ENCODE data around the gene MACF1.
"Not testable (repeated sequence)": the region's sequence is repeated elsewhere in the genome, so short reads cannot be mapped to it uniquely, and the experiment has no call there.

Gene MACF1

GRCh38 chr1:39490596-39491145 is 286.2 kb downstream of the MACF1 start:
- DNase-seq (ENCODE audit: low read depth in 2 of 2) = peak in 1 of 2 donors; percentile 25

GRCh38 chr1:39491146-39491921 is 286.8 kb downstream of the MACF1 start, which contains the start of gene BMP8A:
TSS of gene BMP8A (plus strand) at chr1:39491636. CDS start at chr1:39491992, 356 bp downstream.
- peak; percentile 15 to 74 for DNase-seq (ENCODE audit: low read depth in 2 of 2)

GRCh38 chr1:39492118-39493042 is 287.9 kb downstream of the MACF1 start:
- DNase-seq (ENCODE audit: low read depth in 2 of 2) = not testable (repeated sequence)

- not testable (repeated sequence) for DNase-seq (ENCODE audit: low read depth in 2 of 2)
Measured at GRCh38 chr1:39493043-39493810, 288.7 kb downstream of the MACF1 start.

- no peak for DNase-seq (ENCODE audit: low read depth in 2 of 2)
Measured at GRCh38 chr1:39494671-39495410, 290.3 kb downstream of the MACF1 start.

GRCh38 chr1:39496520-39496919 is 292.0 kb downstream of the MACF1 start:
- DNase-seq (ENCODE audit: low read depth in 2 of 2) = not testable (repeated sequence)

- no peak for DNase-seq (ENCODE audit: low read depth in 2 of 2)
Measured at GRCh38 chr1:39497585-39497984, 293.1 kb downstream of the MACF1 start.

GRCh38 chr1:39498096-39498710 is 293.7 kb downstream of the MACF1 start:
- DNase-seq (ENCODE audit: low read depth in 2 of 2) = not testable (repeated sequence)

- not testable (repeated sequence) for DNase-seq (ENCODE audit: low read depth in 2 of 2)
Measured at GRCh38 chr1:39498821-39499220, 294.3 kb downstream of the MACF1 start.

GRCh38 chr1:39499668-39500067 is 295.2 kb downstream of the MACF1 start:
- DNase-seq (ENCODE audit: low read depth in 2 of 2) = no peak

GRCh38 chr1:39500862-39501389 is 296.4 kb downstream of the MACF1 start:
- no peak for DNase-seq (ENCODE audit: low read depth in 2 of 2)

- DNase-seq (ENCODE audit: low read depth in 2 of 2) = no peak
Measured at GRCh38 chr1:39501666-39502065, 297.2 kb downstream of the MACF1 start.

GRCh38 chr1:39504436-39504835 is 299.9 kb downstream of the MACF1 start:
- DNase-seq (ENCODE audit: low read depth in 2 of 2) = not testable (repeated sequence)

GRCh38 chr1:39505289-39505688 is 300.8 kb downstream of the MACF1 start:
- no peak for DNase-seq (ENCODE audit: low read depth in 2 of 2)

GRCh38 chr1:39507230-39507928 is 302.9 kb downstream of the MACF1 start:
- no peak for DNase-seq (ENCODE audit: low read depth in 2 of 2)

- DNase-seq (ENCODE audit: low read depth in 2 of 2) = no peak
Measured at GRCh38 chr1:39508266-39508665, 303.8 kb downstream of the MACF1 start.

GRCh38 chr1:39508857-39509305 is 304.4 kb downstream of the MACF1 start:
- no peak for DNase-seq (ENCODE audit: low read depth in 2 of 2)

GRCh38 chr1:39509360-39510009 is 305.0 kb downstream of the MACF1 start:
- DNase-seq (ENCODE audit: low read depth in 2 of 2) = no peak

All from stimulated activated CD8-positive, alpha-beta memory T cell treated with anti-CD3 and anti-CD28 coated beads, Interleukin-7, amount 100 ng/mL, for 4 hours (primary cell).